HG02763 (cell line): Measurements from ENCODE around the gene TMEM151B.
"Not testable (repeated sequence)": the region's sequence is repeated elsewhere in the genome, so short reads cannot be mapped to it uniquely, and the experiment has no call there.

Experiments
- ATAC-seq: cut with Tn5 transposase; IDR thresholded peaks from one replicate; pipeline ENCODE4 v1.9.1; 2021; ENCODE audit warnings: mild to moderate bottlenecking, moderate library complexity; ENCODE audit not compliant: unreplicated experiment

The TMEM151B gene

GRCh38 chr6:44301106-44301505 lies 30.9 kb downstream of the TMEM151B start:
- no peak for ATAC-seq

GRCh38 chr6:44301782-44302564 lies 31.7 kb downstream of the TMEM151B start:
- ATAC-seq, result no peak

GRCh38 chr6:44302856-44303255 lies 32.6 kb downstream of the TMEM151B start:
- ATAC-seq, result no peak

GRCh38 chr6:44303842-44304241 lies 33.6 kb downstream of the TMEM151B start:
- ATAC-seq, result no peak

- ATAC-seq, result no peak
These were observed 34.3 kb downstream of the TMEM151B start for GRCh38 chr6:44304282-44305199.

GRCh38 chr6:44305200-44305725 lies 35.0 kb downstream of the TMEM151B start:
- ATAC-seq, result no peak

GRCh38 chr6:44306710-44307109 lies 36.5 kb downstream of the TMEM151B start:
- ATAC-seq, result no peak

- ATAC-seq, result no peak
These were observed 37.0 kb downstream of the TMEM151B start for GRCh38 chr6:44307217-44307616.

GRCh38 chr6:44309092-44309491 lies 38.8 kb downstream of the TMEM151B start:
- ATAC-seq, result no peak

- no peak for ATAC-seq
These were observed 39.4 kb downstream of the TMEM151B start for GRCh38 chr6:44309631-44310030.

- ATAC-seq, result no peak
These were observed 40.0 kb downstream of the TMEM151B start for GRCh38 chr6:44310241-44310640.

- no peak for ATAC-seq
These were observed 41.1 kb downstream of the TMEM151B start for GRCh38 chr6:44311304-44311703.

GRCh38 chr6:44311767-44312166 lies 41.5 kb downstream of the TMEM151B start:
- ATAC-seq, result no peak

GRCh38 chr6:44312901-44313788 lies 42.9 kb downstream of the TMEM151B start, which contains the start of gene AARS2:
AARS2 (minus strand) TSS chr6:44313347; CDS start chr6:44313323, 24 bp downstream.
- ATAC-seq, result peak; percentile 88

GRCh38 chr6:44314657-44315056 lies 44.4 kb downstream of the TMEM151B start:
- ATAC-seq, result not testable (repeated sequence)

- no peak for ATAC-seq
These were observed 45.3 kb downstream of the TMEM151B start for GRCh38 chr6:44315516-44315915.

- no peak for ATAC-seq
These were observed 45.7 kb downstream of the TMEM151B start for GRCh38 chr6:44315951-44316350.

GRCh38 chr6:44316481-44316880 lies 46.2 kb downstream of the TMEM151B start:
- ATAC-seq, result no peak

GRCh38 chr6:44317136-44317631 lies 46.9 kb downstream of the TMEM151B start:
- not testable (repeated sequence) for ATAC-seq

GRCh38 chr6:44321210-44321609 lies 51.0 kb downstream of the TMEM151B start:
- no peak for ATAC-seq
